ENCODE data around the gene NTMT1.

Gene NTMT1

DNA sequence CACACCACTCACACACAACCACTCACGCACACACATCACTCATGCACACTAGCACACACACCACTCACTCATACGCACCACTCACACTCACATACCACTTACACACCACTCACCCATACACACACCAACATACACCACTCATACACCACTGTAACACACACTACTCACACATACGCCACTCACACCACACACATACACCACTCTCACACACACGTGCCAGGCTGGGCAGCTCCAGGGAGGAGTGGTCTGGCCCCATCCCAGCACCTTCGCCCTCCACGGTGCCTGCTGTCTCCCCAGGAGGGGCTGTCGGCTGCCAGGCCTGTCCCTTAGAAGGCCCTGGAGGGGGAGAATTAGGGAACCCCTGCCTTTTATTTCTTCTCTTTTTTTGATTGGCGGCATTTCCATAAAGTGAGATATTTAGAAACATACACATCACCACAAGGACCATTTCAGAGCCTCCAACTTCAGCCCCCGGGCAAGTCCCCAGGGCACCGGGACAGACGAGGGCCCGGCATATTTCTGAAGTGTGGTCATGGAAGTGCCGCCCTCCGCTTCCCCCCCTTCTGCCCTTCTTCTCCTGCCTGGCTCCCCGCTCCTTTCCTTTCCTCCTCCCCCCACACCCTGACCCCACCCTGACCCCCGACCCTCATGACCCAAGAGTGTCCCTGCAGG, 22.3 kb downstream of the NTMT1 start:
- DNase-seq (ENCODE audit: insufficient read length, low spot score) = no peak
- TF ChIP-seq SPI1 (IDR thresholded peaks at IDR 0.05; ENCODE audit: low read depth, low read length) = no peak
- FAIRE-seq = peak; percentile 40

- FAIRE-seq = no peak
- TF ChIP-seq PAX5 (IDR thresholded peaks at IDR 0.05; ENCODE audit: insufficient read depth, low read length, severe bottlenecking) = no peak
- no peak for TF ChIP-seq TAF1 (IDR thresholded peaks at IDR 0.05; ENCODE audit: low read depth, low read length)
- TF ChIP-seq POLR2AphosphoS5 (IDR thresholded peaks at IDR 0.05; ENCODE audit: low read depth, low read length) = no peak
- no peak for TF ChIP-seq POLR2A (IDR thresholded peaks at IDR 0.05; ENCODE audit: low read depth, low read length)
- no peak for TF ChIP-seq SPI1 (IDR thresholded peaks at IDR 0.05; ENCODE audit: low read depth, low read length)
- no peak for TF ChIP-seq POU2F2 (IDR thresholded peaks at IDR 0.05; ENCODE audit: low read depth, low read length)
- no peak for DNase-seq (ENCODE audit: insufficient read length, low spot score)
Observed at GRCh38 chr9:129648764-129649115, 22.8 kb downstream of the NTMT1 start.

DNA sequence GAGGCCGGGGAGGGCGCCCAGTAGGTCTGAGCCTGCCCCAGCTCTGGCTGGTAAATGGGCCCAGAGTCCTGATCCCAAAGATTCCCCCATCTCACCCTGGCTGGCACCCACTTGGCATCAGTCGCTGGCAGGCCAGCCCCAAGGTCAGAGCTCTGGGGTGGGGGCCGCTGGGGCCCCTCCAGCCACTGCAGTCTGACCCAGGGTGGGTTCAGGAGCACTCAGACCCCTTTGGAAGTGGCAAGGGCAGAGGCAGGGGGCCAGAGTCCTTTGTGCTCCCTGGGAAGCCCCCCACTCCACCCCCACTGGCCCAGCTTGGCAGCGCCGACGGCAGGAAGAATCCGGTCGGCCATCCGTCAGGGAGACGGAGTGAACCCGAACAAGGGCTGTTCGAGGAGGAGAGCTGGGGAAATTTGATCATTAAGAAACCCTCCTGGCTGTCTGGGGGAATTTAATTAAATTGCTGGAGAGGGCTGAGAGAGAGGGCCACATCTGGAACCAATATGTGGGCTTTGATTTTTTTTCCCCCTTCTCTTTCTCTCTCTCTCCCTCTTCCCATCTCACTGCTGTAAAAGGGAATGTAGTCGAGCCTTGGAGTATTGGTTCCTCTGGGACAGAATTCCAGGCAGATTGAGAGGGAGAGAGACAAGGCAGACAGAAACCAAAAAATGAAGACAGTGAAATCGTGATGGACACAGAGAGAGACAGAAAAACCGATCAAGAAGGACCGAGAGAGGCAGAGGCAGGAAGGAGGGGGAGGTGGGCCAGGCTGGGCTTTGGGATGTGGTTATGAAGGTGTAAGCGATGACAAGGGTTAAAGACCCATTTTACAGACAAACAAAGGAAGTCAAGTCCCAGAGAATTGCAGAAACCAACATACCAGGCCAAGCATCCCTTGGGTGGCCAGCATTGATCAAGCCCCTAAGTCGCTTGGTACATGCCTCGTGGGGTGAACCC, 24.0 kb downstream of the NTMT1 start:
- no peak for FAIRE-seq
- no peak for DNase-seq (ENCODE audit: insufficient read length, low spot score)
- no peak for TF ChIP-seq SPI1 (IDR thresholded peaks at IDR 0.05; ENCODE audit: low read depth, low read length)

GRCh38 chr9:129650680-129651235, 24.8 kb downstream of the NTMT1 start:
- FAIRE-seq = no peak
- no peak for DNase-seq (ENCODE audit: insufficient read length, low spot score)
- TF ChIP-seq POLR2A (IDR thresholded peaks at IDR 0.05; ENCODE audit: low read depth, low read length) = no peak
- no peak for TF ChIP-seq PAX5 (IDR thresholded peaks at IDR 0.05; ENCODE audit: insufficient read depth, low read length, severe bottlenecking)
- no peak for TF ChIP-seq SPI1 (IDR thresholded peaks at IDR 0.05; ENCODE audit: low read depth, low read length)
- no peak for TF ChIP-seq TAF1 (IDR thresholded peaks at IDR 0.05; ENCODE audit: low read depth, low read length)
- TF ChIP-seq POLR2AphosphoS5 (IDR thresholded peaks at IDR 0.05; ENCODE audit: low read depth, low read length) = no peak
- no peak for TF ChIP-seq POU2F2 (IDR thresholded peaks at IDR 0.05; ENCODE audit: low read depth, low read length)

- TF ChIP-seq PAX5 (IDR thresholded peaks at IDR 0.05; ENCODE audit: insufficient read depth, low read length, severe bottlenecking) = no peak
- no peak for TF ChIP-seq SPI1 (IDR thresholded peaks at IDR 0.05; ENCODE audit: low read depth, low read length)
- no peak for TF ChIP-seq POLR2A (IDR thresholded peaks at IDR 0.05; ENCODE audit: low read depth, low read length)
- TF ChIP-seq POU2F2 (IDR thresholded peaks at IDR 0.05; ENCODE audit: low read depth, low read length) = no peak
- TF ChIP-seq POLR2AphosphoS5 (IDR thresholded peaks at IDR 0.05; ENCODE audit: low read depth, low read length) = no peak
- TF ChIP-seq TAF1 (IDR thresholded peaks at IDR 0.05; ENCODE audit: low read depth, low read length) = no peak
- DNase-seq (ENCODE audit: insufficient read length, low spot score) (no peak), FAIRE-seq (no peak)
Observed at GRCh38 chr9:129653823-129654553, 28.0 kb downstream of the NTMT1 start.

- FAIRE-seq = no peak
- DNase-seq (ENCODE audit: insufficient read length, low spot score) = no peak
- TF ChIP-seq TAF1 (IDR thresholded peaks at IDR 0.05; ENCODE audit: low read depth, low read length) (no peak), POLR2A (IDR thresholded peaks at IDR 0.05; ENCODE audit: low read depth, low read length) (no peak), POLR2AphosphoS5 (IDR thresholded peaks at IDR 0.05; ENCODE audit: low read depth, low read length) (no peak)
Observed at GRCh38 chr9:129654554-129655040, 28.6 kb downstream of the NTMT1 start.

- DNase-seq (ENCODE audit: insufficient read length, low spot score) = no peak
- TF ChIP-seq POLR2AphosphoS5 (IDR thresholded peaks at IDR 0.05; ENCODE audit: low read depth, low read length) = no peak
- TF ChIP-seq POU2F2 (IDR thresholded peaks at IDR 0.05; ENCODE audit: low read depth, low read length) = no peak
- TF ChIP-seq PAX5 (IDR thresholded peaks at IDR 0.05; ENCODE audit: insufficient read depth, low read length, severe bottlenecking) = no peak
- TF ChIP-seq TAF1 (IDR thresholded peaks at IDR 0.05; ENCODE audit: low read depth, low read length) = no peak
- no peak for TF ChIP-seq SPI1 (IDR thresholded peaks at IDR 0.05; ENCODE audit: low read depth, low read length)
- FAIRE-seq = no peak
Observed at GRCh38 chr9:129655154-129655553, 29.2 kb downstream of the NTMT1 start.

- DNase-seq (ENCODE audit: insufficient read length, low spot score) = no peak
- TF ChIP-seq TAF1 (IDR thresholded peaks at IDR 0.05; ENCODE audit: low read depth, low read length) (no peak), POU2F2 (IDR thresholded peaks at IDR 0.05; ENCODE audit: low read depth, low read length) (no peak), SPI1 (IDR thresholded peaks at IDR 0.05; ENCODE audit: low read depth, low read length) (no peak), PAX5 (IDR thresholded peaks at IDR 0.05; ENCODE audit: insufficient read depth, low read length, severe bottlenecking) (no peak), POLR2A (IDR thresholded peaks at IDR 0.05; ENCODE audit: low read depth, low read length) (no peak), POLR2AphosphoS5 (IDR thresholded peaks at IDR 0.05; ENCODE audit: low read depth, low read length) (no peak)
- FAIRE-seq = no peak
Observed at GRCh38 chr9:129655696-129656095, 29.7 kb downstream of the NTMT1 start.

- TF ChIP-seq POLR2AphosphoS5 (IDR thresholded peaks at IDR 0.05; ENCODE audit: low read depth, low read length) = no peak
- no peak for TF ChIP-seq SPI1 (IDR thresholded peaks at IDR 0.05; ENCODE audit: low read depth, low read length)
- no peak for TF ChIP-seq PAX5 (IDR thresholded peaks at IDR 0.05; ENCODE audit: insufficient read depth, low read length, severe bottlenecking)
- TF ChIP-seq POLR2A (IDR thresholded peaks at IDR 0.05; ENCODE audit: low read depth, low read length) = no peak
- DNase-seq (ENCODE audit: insufficient read length, low spot score) (no peak), FAIRE-seq (no peak)
Observed at GRCh38 chr9:129656795-129657390, 30.9 kb downstream of the NTMT1 start.
